Activated CD8-positive, alpha-beta T cell treated with anti-CD3 and anti-CD28 coated beads for 36 hours (primary cell): ENCODE measurements around the gene VTI1A. TPM values are rescaled to one million over a fixed set of nuclear protein-coding genes. Genes with fewer than 3 reads are reported as not detected.

Experiments used
- ATAC-seq: fragments of 200-7000 bp; cut with Tn5 transposase; one replicate; pipeline ENCODE4 v1.10.0; 2021; ENCODE audit warnings: mild to moderate bottlenecking, moderate library complexity
- CTCF ChIA-PET: fragments of 350-600 bp; sonication (Branson Sonifier 250); formaldehyde crosslinking; loops from one replicate; lab custom pipeline; 2021; ENCODE audit warnings: antibody characterized with exemption; lab: Charles Lee
- POLR2A ChIA-PET: fragments of 350-600 bp; sonication (Branson Sonifier 250); formaldehyde crosslinking; loops from one replicate; lab custom pipeline; 2021; ENCODE audit warnings: antibody characterized with exemption; lab: Charles Lee
- DNase-seq: peaks from one replicate; pipeline ENCODE4 v3.0.0-alpha.2; 2020
- H3K27ac Mint-ChIP-seq: one replicate; pipeline ENCODE4 v1.8.0; 2021; ENCODE audit warnings: mild to moderate bottlenecking, mixed read lengths
- H3K27me3 Mint-ChIP-seq: one replicate; pipeline ENCODE4 v1.8.0; 2021; ENCODE audit warnings: mixed read lengths
- H3K36me3 Mint-ChIP-seq: one replicate; pipeline ENCODE4 v1.8.0; 2021; ENCODE audit warnings: low read depth, mixed read lengths
- H3K4me1 Mint-ChIP-seq: one replicate; pipeline ENCODE4 v1.8.0; 2021; ENCODE audit warnings: low read depth, mixed read lengths
- H3K4me3 Mint-ChIP-seq: one replicate; pipeline ENCODE4 v1.8.0; 2021; ENCODE audit warnings: mild to moderate bottlenecking, moderate library complexity, mixed read lengths
- H3K9me3 Mint-ChIP-seq: one replicate; pipeline ENCODE4 v1.8.0; 2021; ENCODE audit warnings: mixed read lengths
- CTCF ChIP-seq: fragments of 200-600 bp; IDR thresholded peaks from one replicate; pipeline ENCODE4 v1.8.0; 2022; ENCODE audit warnings: antibody characterized with exemption, mild to moderate bottlenecking
- intact Hi-C: fragments of 100-400 bp; cut with micrococcal nuclease; formaldehyde crosslinking; loops from one replicate; pipeline ENCODE4 v1.10.0; 2022
- total RNA-seq, 2 experiments: library from RNA; stranded (reverse); gene quantifications; one replicate each; pipeline ENCODE4 v1.2.3, GENCODE V29; 2021

VTI1A gene
- total RNA-seq, 2 experiments from 2014 or later, result 29.4 to 30.0 TPM

- DNase-seq (no peak), ATAC-seq (no peak)
- ChIA-PET CTCF (no interaction called here), POLR2A (no interaction called here)
- TF ChIP-seq CTCF, result no peak
- Mint-ChIP-seq H3K36me3 (no peaks in the 10 kb centered on the region), H3K4me3 (no peak overlapping the region), H3K4me1 (no peaks in the 10 kb centered on the region), H3K9me3 (no peaks in the 10 kb centered on the region), H3K27ac (no peak overlapping the region), H3K27me3 (no peaks in the 10 kb centered on the region)
- intact Hi-C loops, result no loop called here
Measured at GRCh38 chr10:112746329-112746728, 299.3 kb downstream of the VTI1A start.

GRCh38 chr10:112750427-112751167, 303.6 kb downstream of the VTI1A start:
- ChIA-PET POLR2A (no interaction called here), CTCF (no interaction called here)
- intact Hi-C loops, result no loop called here
- H3K27me3 Mint-ChIP-seq, result no peaks in the 10 kb centered on the region
- H3K27ac Mint-ChIP-seq, result no peak overlapping the region
- no peaks in the 10 kb centered on the region for H3K9me3 Mint-ChIP-seq
- no peak for TF ChIP-seq CTCF
- no peaks in the 10 kb centered on the region for H3K36me3 Mint-ChIP-seq
- no peaks in the 10 kb centered on the region for H3K4me1 Mint-ChIP-seq
- no peak for DNase-seq
- no peak for ATAC-seq
- H3K4me3 Mint-ChIP-seq, result no peak overlapping the region

- intact Hi-C loops, result no loop called here
- no peak overlapping the region for H3K27ac Mint-ChIP-seq
- POLR2A ChIA-PET, result interaction anchor here (0.6 kb wide), 1 partner anchor 26 kb away, joined by 3 read pairs; no protein-coding TSS in a partner anchor
- H3K4me3 Mint-ChIP-seq, result no peak overlapping the region
- no peak for DNase-seq
- no peak for TF ChIP-seq CTCF
- CTCF ChIA-PET, result no interaction called here
- no peaks in the 10 kb centered on the region for H3K4me1 Mint-ChIP-seq
- ATAC-seq, result no peak
- no peaks in the 10 kb centered on the region for H3K27me3 Mint-ChIP-seq
- no peaks in the 10 kb centered on the region for H3K9me3 Mint-ChIP-seq
- no peaks in the 10 kb centered on the region for H3K36me3 Mint-ChIP-seq
Measured at GRCh38 chr10:112751651-112752050, 304.6 kb downstream of the VTI1A start.

GRCh38 chr10:112752288-112752687, 305.3 kb downstream of the VTI1A start:
- CTCF ChIA-PET, result no interaction called here
- H3K27me3 Mint-ChIP-seq, result no peaks in the 10 kb centered on the region
- no peak for ATAC-seq

More at GRCh38 chr10:112752288-112752687, 305.3 kb downstream of the VTI1A start:
- Mint-ChIP-seq H3K27ac (no peak overlapping the region), H3K9me3 (no peaks in the 10 kb centered on the region), H3K4me3 (no peak overlapping the region), H3K4me1 (no peaks in the 10 kb centered on the region), H3K36me3 (no peaks in the 10 kb centered on the region)
- intact Hi-C loops, result no loop called here
- no peak for TF ChIP-seq CTCF
- POLR2A ChIA-PET, result interaction anchor here (0.6 to 1.1 kb wide), 2 partner anchors 16 to 22 kb away, joined by 3 read pairs; no protein-coding TSS in a partner anchor
- no peak for DNase-seq
